H1 (cell line): ENCODE measurements around the gene COL28A1. TPM values are rescaled to one million over a fixed set of nuclear protein-coding genes. Genes with fewer than 3 reads are reported as not detected.

ENCODE experiments used
- CBX5 ChIP-seq: fragments of 300-800, 300-1000 bp; sonication (generic); IDR thresholded peaks from 2 replicates; pipeline ENCODE4 v1.7.1; 2016; ENCODE audit warnings: antibody characterized with exemption, low read length, low read depth
- TCF12 ChIP-seq: IDR thresholded peaks from 2 replicates; pipeline ENCODE4 v1.6.1; 2011; ENCODE audit warnings: low read depth, mild to moderate bottlenecking, low read length
- polyA plus RNA-seq, 7 experiments: library from polyadenylated mRNA; depleted of rRNA in 3 of 7; stranded (reverse) in 5 of 7; unstranded in 2 of 7; fragments of >200 nt in 5 of 7; fragments of 200-250 nt in 2 of 7; gene quantifications; 1 replicate in 5 of 7; 2 replicates in 1 of 7; 4 replicates in 1 of 7; pipeline versions ENCODE4 v1.2.1 to v1.2.3, GENCODE V29; 2011 to 2013; ENCODE audit warnings: missing spikeins in 2 of 7, mixed read lengths in 2 of 7
- total RNA-seq: library from RNA; stranded (reverse); fragmentation: NEBNext Ultra II Directional; extraction: Animal tissue kit (Norgen Biotek cat#: 25700); gene quantifications from 2 replicates; pipeline ENCODE4 v1.2.1, GENCODE V29; 2021
- TF ChIP-seq, protein P1 (sequence below): IDR thresholded peaks from 2 replicates; pipeline ENCODE4 v1.6.1; 2012; ENCODE audit warnings: inconsistent platforms

Gene COL28A1
- total and polyA plus RNA-seq, 2 of the 8 experiments (the other 6 are each of a cell fraction or from before 2014, with no cell fraction given) = 0.22 to 0.38 TPM

DNA sequence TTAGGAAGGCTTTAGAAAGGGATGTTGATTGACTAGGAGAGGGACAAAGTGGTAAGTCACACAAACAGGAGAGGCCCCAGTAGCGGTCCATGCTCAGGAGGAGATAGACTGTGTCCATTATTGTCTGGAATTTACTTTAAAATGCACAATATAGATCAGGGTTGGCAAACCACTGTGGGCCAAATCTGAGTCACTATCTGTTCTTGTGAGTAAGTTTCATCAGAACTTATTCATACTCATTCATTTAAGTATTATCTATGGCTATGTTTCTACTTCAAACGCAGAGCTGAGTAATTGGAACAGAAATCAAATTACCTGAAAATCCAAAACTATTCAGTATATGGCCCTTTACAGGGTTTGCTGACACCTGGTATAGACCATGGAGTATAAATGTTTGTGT lies 166.5 kb downstream of the COL28A1 start (continued):
- TF ChIP-seq CBX5 = no peak
- no peak for TF ChIP-seq TCF12
- TF ChIP-seq, protein P1, sequence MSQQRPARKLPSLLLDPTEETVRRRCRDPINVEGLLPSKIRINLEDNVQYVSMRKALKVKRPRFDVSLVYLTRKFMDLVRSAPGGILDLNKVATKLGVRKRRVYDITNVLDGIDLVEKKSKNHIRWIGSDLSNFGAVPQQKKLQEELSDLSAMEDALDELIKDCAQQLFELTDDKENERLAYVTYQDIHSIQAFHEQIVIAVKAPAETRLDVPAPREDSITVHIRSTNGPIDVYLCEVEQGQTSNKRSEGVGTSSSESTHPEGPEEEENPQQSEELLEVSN = no peak
- TF ChIP-seq, all 59 proteins: peak for 0
